ENCODE data around the gene SLC22A17.

SLC22A17 gene

DNA sequence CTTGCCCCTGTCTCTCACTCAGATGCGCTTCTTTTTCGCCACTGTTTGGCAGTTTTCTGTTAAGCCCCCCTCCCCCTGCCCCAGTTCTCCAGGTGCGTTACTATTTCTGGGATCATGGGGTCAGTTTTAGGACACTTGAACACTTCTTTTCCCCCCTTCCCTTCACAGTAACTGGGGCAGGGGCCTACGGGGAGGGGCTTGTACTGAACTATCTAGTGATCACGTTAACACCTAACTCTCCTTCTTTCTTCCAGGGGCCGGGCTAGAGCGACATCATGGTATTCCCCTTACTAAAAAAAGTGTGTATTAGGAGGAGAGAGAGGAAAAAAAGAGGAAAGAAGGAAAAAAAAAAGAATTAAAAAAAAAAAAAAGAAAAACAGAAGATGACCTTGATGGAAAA, 27.7 kb downstream of the SLC22A17 start:
- Histone ChIP-seq H3K4me3 (ENCODE audit: low read depth in 1 of 2, low read length in 1 of 2) (no peak overlapping the region), H3K36me3 (peaks cover 38% of the 10 kb centered on the region), H3K27ac (no peak overlapping the region), H3K27me3 (no peaks in the 10 kb centered on the region), H3K4me1 (ENCODE audit: control insufficient read depth in 1 of 2, insufficient read depth in 1 of 2, low read depth in 1 of 2, low read length in 1 of 2) (peaks cover 22 to 23% of the 10 kb centered on the region in 2 experiments), H3K9me3 (no peaks in the 10 kb centered on the region)
- TF ChIP-seq, protein P1, sequence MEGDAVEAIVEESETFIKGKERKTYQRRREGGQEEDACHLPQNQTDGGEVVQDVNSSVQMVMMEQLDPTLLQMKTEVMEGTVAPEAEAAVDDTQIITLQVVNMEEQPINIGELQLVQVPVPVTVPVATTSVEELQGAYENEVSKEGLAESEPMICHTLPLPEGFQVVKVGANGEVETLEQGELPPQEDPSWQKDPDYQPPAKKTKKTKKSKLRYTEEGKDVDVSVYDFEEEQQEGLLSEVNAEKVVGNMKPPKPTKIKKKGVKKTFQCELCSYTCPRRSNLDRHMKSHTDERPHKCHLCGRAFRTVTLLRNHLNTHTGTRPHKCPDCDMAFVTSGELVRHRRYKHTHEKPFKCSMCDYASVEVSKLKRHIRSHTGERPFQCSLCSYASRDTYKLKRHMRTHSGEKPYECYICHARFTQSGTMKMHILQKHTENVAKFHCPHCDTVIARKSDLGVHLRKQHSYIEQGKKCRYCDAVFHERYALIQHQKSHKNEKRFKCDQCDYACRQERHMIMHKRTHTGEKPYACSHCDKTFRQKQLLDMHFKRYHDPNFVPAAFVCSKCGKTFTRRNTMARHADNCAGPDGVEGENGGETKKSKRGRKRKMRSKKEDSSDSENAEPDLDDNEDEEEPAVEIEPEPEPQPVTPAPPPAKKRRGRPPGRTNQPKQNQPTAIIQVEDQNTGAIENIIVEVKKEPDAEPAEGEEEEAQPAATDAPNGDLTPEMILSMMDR (IDR thresholded peaks at IDR 0.05) = no peak

DNA sequence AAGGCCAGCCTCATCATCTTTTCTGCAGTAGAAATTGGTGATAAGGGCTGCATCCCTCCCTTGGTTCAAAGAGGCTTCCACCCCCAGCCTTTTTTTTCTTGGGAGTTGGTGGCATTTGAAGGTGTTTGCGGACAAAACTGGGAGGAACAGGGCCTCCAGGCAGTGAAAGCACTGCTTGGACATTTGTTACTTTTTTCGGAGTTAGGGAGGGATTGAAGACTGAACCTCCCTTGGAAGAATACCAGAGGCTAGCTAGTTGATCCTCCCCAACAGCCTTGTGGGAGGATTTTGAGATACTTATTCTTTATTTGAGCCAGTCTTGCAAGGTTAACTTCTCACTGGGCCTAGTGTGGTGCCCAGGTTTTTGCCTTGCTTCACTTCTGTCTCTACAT, 28.2 kb downstream of the SLC22A17 start:
- Histone ChIP-seq H3K27ac (no peak overlapping the region), H3K4me1 (ENCODE audit: control insufficient read depth in 1 of 2, insufficient read depth in 1 of 2, low read depth in 1 of 2, low read length in 1 of 2) (peaks cover 24 to 25% of the 10 kb centered on the region in 2 experiments), H3K4me3 (ENCODE audit: low read depth in 1 of 2, low read length in 1 of 2) (no peak overlapping the region), H3K27me3 (no peaks in the 10 kb centered on the region), H3K9me3 (no peaks in the 10 kb centered on the region), H3K36me3 (peaks cover 38% of the 10 kb centered on the region)
- TF ChIP-seq, protein P1 (IDR thresholded peaks at IDR 0.05) = no peak

DNA sequence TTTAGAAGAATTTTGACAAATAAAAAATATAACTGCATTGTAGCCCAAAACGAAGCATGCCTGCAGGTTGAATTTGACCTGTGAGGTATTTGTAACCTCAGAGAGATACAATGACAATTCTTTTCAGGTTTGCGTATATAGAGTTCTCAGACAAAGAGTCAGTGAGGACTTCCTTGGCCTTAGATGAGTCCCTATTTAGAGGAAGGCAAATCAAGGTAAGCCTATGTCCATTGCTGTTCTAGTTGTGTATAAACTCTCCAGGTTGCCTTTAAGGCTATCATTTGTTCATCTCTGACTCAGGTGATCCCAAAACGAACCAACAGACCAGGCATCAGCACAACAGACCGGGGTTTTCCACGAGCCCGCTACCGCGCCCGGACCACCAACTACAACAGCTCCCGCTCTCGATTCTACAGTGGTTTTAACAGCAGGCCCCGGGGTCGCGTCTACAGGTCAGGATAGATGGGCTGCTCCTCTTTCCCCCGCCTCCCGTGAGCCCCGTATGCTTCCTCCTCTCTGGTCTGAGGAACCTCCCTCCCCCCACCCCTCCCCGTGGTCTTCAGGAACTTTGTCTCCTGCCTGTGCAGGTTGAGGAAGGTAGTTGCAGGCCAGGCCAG, 28.7 kb downstream of the SLC22A17 start:
- no peak overlapping the region for H3K4me3 ChIP-seq (ENCODE audit: low read depth in 1 of 2, low read length in 1 of 2)
- TF ChIP-seq, protein P1 (IDR thresholded peaks at IDR 0.05) = no peak
- no peak overlapping the region for H3K27ac ChIP-seq
- H3K9me3 ChIP-seq = no peaks in the 10 kb centered on the region
- H3K4me1 ChIP-seq (ENCODE audit: control insufficient read depth in 1 of 2, insufficient read depth in 1 of 2, low read depth in 1 of 2, low read length in 1 of 2) = peaks cover 24 to 25% of the 10 kb centered on the region in 2 experiments
- H3K36me3 ChIP-seq = peaks cover 38% of the 10 kb centered on the region
- H3K27me3 ChIP-seq = no peaks in the 10 kb centered on the region

DNA sequence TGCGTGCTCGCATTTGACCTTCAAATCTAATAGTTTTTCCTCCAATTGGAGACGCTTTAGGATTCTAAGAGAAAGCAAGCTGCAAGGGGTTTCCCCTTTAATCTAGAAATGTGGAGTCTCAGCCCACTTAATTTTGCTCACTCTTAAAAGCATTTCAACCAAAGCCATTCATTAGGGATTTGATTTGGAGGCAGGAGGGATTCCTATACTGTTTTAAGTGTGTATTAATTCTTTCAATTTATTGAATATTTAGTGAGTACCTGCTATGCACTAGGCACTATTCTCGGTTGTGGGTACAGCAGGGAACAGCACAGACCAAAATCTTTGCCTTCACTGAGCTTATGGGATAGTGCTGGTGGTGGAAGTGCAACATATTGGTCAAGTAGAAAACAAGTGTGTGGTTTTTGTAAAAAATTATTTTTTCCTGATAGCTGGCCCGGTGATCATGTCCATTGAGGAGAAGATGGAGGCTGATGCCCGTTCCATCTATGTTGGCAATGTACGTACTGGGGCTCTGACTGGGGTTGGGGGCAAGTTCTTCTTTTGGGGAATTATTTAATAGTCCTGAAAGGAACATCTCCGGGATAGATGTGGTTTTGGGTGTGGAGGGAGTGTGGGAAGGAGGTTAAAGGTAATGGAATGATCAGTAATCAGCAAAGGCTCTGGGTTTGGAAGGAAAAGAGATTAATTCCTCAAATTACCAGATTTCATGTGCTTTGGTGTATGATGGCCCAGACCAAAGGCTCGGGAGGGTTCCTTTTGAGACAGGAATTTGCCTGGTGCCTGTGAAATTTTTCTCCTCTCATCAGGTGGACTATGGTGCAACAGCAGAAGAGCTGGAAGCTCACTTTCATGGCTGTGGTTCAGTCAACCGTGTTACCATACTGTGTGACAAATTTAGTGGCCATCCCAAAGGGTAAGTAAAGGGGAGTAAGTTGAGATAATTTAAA, 29.8 kb downstream of the SLC22A17 start:
- peak overlapping the region; percentile 74 to 97 for H3K4me3 ChIP-seq (ENCODE audit: low read depth in 1 of 2, low read length in 1 of 2)
- peak overlapping the region; percentile 94 for H3K27ac ChIP-seq
- peaks cover 24 to 25% of the 10 kb centered on the region in 2 experiments for H3K4me1 ChIP-seq (ENCODE audit: control insufficient read depth in 1 of 2, insufficient read depth in 1 of 2, low read depth in 1 of 2, low read length in 1 of 2)
- TF ChIP-seq, protein P1 (IDR thresholded peaks at IDR 0.05) = no peak
- H3K9me3 ChIP-seq = no peaks in the 10 kb centered on the region
- no peaks in the 10 kb centered on the region for H3K27me3 ChIP-seq
- peaks cover 38% of the 10 kb centered on the region for H3K36me3 ChIP-seq

DNA sequence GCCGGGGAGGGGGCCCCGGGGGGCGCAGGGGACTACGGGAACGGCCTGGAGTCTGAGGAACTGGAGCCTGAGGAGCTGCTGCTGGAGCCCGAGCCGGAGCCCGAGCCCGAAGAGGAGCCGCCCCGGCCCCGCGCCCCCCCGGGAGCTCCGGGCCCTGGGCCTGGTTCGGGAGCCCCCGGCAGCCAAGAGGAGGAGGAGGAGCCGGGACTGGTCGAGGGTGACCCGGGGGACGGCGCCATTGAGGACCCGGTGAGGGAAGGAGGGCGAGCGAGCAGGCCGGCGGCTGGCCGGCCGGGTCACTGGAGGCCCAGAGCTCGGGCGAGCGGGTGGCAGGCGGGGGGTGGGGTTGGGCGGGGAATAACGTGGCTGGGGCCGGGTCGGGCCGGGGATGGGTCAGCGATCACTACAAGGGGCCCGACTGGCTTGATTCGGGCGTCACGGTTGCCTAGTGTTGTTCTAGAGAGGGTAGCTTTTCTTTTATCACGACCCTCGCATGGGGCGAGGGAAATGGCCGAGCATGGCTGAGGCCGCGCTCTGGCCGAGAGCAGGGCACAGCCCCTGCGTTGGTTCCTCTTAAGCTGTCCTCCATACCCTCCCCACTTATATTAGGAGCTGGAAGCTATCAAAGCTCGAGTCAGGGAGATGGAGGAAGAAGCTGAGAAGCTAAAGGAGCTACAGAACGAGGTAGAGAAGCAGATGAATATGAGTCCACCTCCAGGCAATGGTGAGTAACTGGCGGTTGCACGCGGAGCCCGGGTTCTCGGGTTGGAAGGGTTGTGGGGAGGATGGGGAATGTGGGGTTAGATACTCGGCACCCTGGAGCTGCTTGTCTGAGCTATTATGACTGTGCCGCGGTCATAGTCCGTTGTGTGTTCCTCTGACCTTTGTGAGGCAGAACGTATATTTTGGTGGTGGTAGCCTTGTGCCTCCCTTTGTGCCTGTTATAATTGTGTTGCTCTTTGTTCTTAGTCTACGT, 30.8 kb downstream of the SLC22A17 start:
- Histone ChIP-seq H3K36me3 (peaks cover 38% of the 10 kb centered on the region), H3K27me3 (no peaks in the 10 kb centered on the region), H3K4me3 (ENCODE audit: low read depth in 1 of 2, low read length in 1 of 2) (peak overlapping the region; percentile 74 to 97), H3K27ac (peak overlapping the region; percentile 94), H3K4me1 (ENCODE audit: control insufficient read depth in 1 of 2, insufficient read depth in 1 of 2, low read depth in 1 of 2, low read length in 1 of 2) (peaks cover 24 to 25% of the 10 kb centered on the region in 2 experiments), H3K9me3 (no peaks in the 10 kb centered on the region)
- TF ChIP-seq, protein P1 (IDR thresholded peaks at IDR 0.05) = no peak

Measured in neutrophil (primary cell).